ENCODE data around the gene CADM2. TPM values are rescaled to one million over a fixed set of nuclear protein-coding genes. Genes with fewer than 3 reads are reported as not detected.

CADM2 gene
- total and polyA plus RNA-seq, 12 donors, result 0.12 to 3.0 (median 0.62) TPM

- TF ChIP-seq, protein P1, sequence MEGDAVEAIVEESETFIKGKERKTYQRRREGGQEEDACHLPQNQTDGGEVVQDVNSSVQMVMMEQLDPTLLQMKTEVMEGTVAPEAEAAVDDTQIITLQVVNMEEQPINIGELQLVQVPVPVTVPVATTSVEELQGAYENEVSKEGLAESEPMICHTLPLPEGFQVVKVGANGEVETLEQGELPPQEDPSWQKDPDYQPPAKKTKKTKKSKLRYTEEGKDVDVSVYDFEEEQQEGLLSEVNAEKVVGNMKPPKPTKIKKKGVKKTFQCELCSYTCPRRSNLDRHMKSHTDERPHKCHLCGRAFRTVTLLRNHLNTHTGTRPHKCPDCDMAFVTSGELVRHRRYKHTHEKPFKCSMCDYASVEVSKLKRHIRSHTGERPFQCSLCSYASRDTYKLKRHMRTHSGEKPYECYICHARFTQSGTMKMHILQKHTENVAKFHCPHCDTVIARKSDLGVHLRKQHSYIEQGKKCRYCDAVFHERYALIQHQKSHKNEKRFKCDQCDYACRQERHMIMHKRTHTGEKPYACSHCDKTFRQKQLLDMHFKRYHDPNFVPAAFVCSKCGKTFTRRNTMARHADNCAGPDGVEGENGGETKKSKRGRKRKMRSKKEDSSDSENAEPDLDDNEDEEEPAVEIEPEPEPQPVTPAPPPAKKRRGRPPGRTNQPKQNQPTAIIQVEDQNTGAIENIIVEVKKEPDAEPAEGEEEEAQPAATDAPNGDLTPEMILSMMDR (IDR thresholded peaks at IDR 0.05), result no peak
- Histone ChIP-seq H3K27me3 (no peaks in the 10 kb centered on the region), H3K27ac (no peak overlapping the region), H3K9me3 (peaks cover 0 to 4% (median 0%) of the 10 kb centered on the region in 11 donors), H3K4me3 (no peak overlapping the region), H3K4me1 (no peaks in the 10 kb centered on the region), H3K36me3 (no peaks in the 10 kb centered on the region)
- no peak for ATAC-seq
- WGBS, 2 donors, result 92 to 94% methylated on average over 4 of the region's 4 CpGs
- intact Hi-C loops (cut with DNase I), result no loop called here
- no peak for DNase-seq
Measured at GRCh38 chr3:85370341-85370740, 411.6 kb downstream of the CADM2 start.

DNA sequence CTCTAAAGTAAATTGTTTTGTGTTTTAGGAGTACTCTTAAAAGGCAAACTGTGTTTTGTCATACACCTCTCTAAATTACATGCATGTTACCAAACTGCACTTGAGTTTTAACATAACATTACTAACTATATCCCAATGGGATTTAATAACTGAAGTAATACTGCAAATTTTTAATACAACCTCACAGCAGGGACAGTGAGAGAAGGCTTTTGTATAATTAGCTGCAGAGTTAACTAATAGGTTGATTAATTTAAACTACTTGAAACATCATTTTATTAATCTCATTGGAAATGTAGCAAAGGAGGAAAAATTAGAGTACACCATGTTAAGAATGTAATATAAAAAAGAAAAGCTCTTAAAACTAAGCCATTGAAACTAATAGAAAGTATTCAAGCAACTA is 417.3 kb downstream of the CADM2 start:
- Histone ChIP-seq H3K27me3 (no peaks in the 10 kb centered on the region), H3K27ac (no peak overlapping the region), H3K4me3 (no peak overlapping the region), H3K9me3 (peaks cover 0 to 4% (median 0%) of the 10 kb centered on the region in 11 donors), H3K36me3 (no peaks in the 10 kb centered on the region), H3K4me1 (no peaks in the 10 kb centered on the region)
- TF ChIP-seq, protein P1 (IDR thresholded peaks at IDR 0.05), result no peak
- no peak for DNase-seq
- intact Hi-C loops (cut with DNase I), result no loop called here
- no peak for ATAC-seq

DNA sequence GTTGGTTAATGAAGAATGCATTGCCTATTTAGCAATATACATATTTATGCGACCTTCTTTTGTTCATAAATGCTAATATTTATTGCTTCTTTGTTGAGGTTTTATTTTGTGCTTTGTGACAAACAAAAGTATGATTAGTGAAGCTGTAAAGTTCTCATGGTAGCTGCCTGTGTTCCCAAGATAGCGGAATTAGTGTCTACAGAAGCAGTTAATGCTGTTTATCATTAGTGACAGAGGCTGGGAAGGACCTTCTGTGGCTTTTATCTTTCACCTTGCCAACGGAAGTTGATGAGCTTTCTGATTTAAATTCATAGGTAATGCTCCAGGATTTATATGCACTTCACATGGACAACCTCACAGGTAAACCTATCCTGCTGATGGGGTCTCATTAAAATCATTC is 418.3 kb downstream of the CADM2 start:
- Histone ChIP-seq H3K4me3 (no peak overlapping the region), H3K4me1 (no peaks in the 10 kb centered on the region), H3K27me3 (no peaks in the 10 kb centered on the region), H3K9me3 (peaks cover 0 to 4% (median 0%) of the 10 kb centered on the region in 11 donors), H3K27ac (no peak overlapping the region), H3K36me3 (no peaks in the 10 kb centered on the region)
- DNase-seq (no peak), ATAC-seq (no peak)
- intact Hi-C loops (cut with DNase I), result no loop called here
- 47 to 53% methylated on average over 3 of the region's 3 CpGs for WGBS, 2 donors
- TF ChIP-seq, protein P1 (IDR thresholded peaks at IDR 0.05), result no peak

DNA sequence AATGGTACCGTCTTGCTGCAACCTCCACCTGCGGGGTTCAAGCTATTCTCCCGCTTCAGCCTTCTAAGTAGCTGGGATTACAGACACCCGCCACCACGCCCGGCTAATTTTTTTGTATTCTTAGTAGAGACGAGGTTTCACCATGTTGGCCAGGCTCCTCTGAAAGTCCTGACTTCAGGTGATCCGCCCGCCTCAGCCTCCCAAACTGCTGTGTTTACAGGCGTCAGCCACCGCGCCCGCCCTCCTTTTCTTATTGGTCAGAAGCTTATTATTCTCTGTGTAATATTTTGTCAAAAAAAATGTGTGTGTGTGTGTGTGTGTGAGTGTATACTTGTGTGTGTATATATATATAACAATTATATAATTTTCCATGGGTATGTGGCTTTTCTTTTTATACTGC is 425.6 kb downstream of the CADM2 start:
- no peaks in the 10 kb centered on the region for H3K27me3 ChIP-seq
- H3K9me3 ChIP-seq, result no peaks in the 10 kb centered on the region
- H3K4me3 ChIP-seq, result no peak overlapping the region
- H3K27ac ChIP-seq, result no peak overlapping the region
- TF ChIP-seq, protein P1 (IDR thresholded peaks at IDR 0.05), result no peak
- ATAC-seq, result no peak
- DNase-seq, result no peak
- intact Hi-C loops (cut with DNase I), result no loop called here
- H3K4me1 ChIP-seq, result no peaks in the 10 kb centered on the region
- WGBS, 2 donors, result 93 to 97% methylated on average over 13 of the region's 13 CpGs
- no peaks in the 10 kb centered on the region for H3K36me3 ChIP-seq
